Activated CD8-positive, alpha-beta memory T cell treated with anti-CD3 and anti-CD28 coated beads for 48 hours (primary cell): ENCODE data around the gene PLLP.

Source experiments
- DNase-seq, 3 experiments: peaks; one replicate each; pipeline ENCODE4 v3.0.0-alpha.2; 2020; ENCODE audit warnings: low read depth in 2 of 3, low spot score in 2 of 3

PLLP gene

DNA sequence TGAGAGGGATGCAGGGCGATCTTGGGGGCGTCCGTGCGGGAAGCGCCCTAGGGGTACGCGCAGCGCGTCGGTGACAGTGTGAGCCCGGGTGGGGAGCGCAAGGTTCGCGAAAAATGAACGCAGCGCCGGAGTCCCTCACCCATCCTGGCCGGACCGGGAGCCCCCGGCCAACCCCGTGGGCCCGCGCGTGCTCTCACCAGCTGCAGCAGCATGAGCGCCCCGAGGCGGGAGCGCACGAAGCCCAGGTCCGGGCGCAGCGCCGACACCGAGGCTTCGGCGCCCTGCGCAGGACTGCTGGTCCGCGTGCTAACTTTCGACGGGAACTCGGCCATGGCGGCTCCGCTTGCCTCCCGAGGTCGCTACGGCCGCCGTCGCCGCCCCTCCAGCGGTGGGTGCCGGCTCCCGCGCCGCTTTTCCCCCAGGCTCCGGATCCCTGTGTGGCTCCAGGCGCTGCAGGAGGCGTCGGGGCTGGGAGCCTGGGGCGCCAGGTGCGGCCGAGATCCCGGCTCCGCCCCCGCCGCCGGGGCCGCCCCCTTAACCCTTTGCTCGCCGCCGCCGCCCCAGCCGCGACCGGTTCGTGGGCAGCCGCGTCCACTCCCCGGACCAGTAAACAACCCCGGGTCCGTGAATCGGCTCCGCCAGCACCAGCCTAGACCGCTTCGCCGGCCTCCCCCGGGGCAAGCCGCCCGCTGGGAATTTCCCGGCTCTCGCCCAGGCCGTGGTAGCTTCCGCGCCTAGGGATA is at the start of gene PLLP:
PLLP (minus strand) TSS at position 464 of the 743 bp plus-strand sequence; CDS start at position 332, 132 bp downstream.
- DNase-seq, result no peak

DNA sequence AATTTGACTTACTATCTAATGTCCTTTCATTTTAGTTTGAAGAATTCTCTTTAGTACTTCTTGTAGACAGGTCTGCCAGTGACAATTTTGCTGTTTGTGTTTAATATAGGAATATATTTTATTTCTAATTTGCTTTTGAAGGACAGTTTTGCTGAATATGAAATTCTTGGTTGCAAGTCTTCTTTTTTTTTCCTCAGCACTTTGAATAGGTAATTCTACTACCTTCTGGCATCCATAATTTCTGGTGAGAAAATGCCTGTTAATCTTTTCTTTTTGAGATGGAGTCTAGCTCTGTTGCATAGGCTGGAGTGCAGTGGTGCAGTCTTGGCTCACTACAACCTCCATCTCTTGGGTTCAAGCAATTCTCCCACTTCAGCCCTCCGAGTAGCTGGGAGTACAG is 48.9 kb upstream of the PLLP start:
- no peak for DNase-seq

DNA sequence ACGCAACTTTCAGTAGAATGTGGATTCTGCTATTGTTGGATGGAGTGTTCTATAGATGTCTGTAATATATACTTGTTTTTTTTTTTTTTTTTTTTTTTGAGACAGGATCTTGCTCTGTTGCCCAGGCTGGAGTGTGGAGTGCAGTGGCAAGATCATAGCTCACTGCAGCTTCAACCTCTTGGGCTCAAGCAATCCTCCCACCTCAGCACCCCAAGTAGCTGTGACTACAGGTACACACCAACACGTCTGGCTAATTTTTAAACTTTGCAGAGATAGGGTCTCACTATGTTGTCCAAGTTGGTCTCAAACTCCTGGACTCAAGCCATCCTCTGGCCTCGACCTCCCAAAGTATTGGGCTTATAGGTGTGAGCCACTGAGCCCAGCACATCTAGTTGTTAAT is 46.9 kb upstream of the PLLP start:
- no peak for DNase-seq

DNA sequence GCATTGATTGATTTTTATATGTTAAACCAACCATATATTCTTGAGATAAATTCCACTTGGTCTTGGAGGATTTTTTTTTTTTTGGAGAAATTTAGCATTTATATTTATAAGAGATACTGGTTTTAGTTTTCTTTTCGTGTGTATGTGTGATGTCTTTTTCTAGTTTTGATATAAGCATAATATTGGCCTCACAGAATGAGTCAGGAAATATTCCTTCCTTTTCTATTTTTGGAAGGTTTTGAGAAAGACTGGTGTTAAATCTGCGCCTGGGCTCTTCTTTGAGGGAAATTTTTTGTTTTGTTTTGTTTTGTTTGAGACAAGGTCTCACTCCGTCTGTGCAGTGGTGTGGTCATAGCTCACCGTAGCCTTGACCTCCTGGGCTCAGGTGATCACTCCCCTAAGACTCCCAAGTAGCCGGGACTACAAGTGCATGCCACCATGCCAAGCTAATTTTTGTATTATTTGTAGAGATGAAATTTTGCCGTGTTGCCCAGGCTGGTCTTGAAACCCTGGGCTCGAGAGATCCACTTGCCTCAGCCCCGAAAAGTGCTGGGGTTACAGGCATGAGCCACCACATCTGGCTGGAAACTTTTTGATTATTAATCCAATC is 45.4 kb upstream of the PLLP start:
- DNase-seq, result no peak

DNA sequence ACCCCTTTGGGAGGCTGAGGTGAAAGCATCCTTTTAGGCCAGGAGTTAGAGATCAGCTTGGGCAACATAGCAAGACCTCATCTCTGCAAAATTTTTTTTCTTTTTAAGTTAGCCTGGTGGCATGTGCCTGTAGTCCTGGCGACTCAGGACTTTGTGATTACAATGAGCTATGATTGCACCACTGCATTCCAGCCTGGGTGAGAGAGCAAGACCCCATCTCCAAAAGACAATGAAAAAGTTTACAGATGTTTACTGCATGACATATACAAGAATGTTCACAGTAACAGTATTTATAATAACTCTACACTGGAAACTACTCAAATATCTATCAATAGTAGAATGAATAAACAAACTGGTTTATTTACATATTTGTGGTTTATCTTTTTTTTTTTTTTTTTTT is 41.0 kb upstream of the PLLP start:
- DNase-seq, result no peak

GRCh38 chr16:57324749-57325148 is 40.3 kb upstream of the PLLP start:
- no peak for DNase-seq

DNA sequence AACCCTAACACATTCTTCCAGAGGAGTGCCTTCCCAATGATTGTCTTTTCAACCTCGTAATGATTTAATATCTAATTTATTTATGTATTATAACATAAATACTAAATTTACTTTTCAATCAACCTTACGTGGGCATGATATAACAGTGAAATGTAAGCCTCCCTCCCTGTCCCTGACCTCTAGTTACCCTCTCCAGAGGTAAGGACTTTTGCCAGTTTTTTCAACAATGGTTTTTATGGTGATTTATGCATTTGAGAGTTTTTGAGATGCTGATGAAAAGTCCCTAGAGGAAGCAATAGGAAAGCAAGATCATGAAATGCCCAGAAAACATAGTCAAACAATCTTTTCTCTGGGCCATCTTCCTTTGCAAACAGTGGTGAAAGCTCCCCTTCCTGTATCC is 35.2 kb upstream of the PLLP start:
- DNase-seq, result no peak

DNA sequence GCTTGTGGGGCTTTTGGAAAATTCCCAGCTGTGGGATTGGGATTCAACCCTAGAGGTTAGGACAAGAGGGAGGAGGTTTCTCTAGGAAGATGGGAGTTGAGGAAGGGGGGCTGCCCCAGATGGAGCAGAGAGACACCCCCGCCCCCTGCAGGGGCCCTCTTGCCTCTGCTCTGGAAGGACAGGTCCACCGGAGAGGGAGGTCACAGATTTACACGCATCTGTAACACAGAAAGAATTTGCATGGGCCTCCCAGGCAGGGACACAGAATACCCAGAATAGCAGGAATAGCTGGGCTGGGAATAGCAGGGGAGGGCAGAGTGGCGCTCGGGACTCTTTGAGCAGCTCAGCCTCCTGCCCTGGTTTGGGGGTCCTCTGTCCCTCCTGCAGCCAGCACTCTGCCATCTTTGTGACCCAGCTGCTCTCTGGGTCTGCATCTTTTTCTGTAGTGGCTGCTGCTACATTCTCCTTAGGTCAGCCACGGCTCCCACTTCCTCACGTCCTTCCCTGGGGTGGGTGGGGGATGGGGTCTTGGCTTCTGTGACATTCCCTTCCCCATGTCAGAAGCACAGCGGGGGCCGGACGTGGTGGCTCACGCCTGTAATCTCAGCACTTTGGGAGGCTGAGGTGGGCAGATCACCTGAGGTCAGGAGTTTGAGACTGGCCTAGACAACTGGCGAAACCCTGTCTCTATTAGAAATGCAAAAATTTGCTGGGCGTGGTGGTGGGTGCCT is 33.9 kb upstream of the PLLP start:
- DNase-seq, result no peak

GRCh38 chr16:57316390-57317017 is 32.0 kb upstream of the PLLP start:
- DNase-seq, result no peak

DNA sequence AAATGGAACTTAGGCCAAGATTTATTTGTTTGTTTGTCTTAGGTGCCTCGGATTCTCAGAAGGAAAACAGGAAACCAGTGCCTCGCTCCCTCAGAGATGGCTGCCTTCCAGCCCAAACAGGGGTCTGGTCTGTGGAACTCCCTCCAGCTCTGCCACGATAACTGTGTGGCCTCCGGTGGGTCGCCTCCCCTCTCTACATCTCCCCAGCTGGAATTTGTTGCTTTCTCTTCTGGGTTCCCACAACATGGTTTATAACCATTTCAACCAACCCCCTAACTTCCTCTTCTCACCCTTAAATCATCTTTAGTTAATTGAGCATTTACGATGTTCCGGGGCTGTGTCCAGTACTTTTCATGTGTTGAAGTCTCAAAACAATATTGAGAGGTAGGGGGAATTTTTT is 30.9 kb upstream of the PLLP start:
- DNase-seq, result no peak

DNA sequence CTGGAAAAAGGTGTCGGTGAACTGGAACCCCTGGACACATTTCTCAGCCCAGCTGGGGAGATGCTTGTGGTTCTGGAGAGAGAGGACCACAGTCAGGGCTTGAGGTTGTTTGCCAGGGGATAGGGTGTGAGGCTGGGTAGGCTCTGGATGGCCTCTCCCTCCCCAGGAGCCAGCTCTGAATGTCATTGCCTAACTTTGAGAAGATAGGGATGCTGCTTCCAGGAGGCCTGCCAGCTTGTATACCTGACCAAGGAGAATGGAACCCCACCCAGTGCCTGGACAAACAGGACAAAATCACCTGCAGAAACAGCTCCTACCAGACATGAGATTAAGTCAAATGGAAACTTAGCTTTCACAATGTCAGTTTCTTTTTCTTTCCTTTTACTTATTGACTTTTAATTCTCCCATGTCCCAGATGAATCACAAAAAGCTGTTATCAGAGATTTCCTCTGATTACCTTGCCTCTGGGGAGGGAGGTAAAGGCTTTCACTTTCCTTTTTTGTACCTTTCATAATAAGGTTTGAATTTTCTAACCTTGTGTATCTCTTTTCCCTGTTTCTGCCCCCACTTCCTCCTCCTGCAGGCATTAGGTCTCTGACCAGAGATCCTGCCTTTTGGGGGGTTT is 29.8 kb upstream of the PLLP start:
- DNase-seq, result no peak

DNA sequence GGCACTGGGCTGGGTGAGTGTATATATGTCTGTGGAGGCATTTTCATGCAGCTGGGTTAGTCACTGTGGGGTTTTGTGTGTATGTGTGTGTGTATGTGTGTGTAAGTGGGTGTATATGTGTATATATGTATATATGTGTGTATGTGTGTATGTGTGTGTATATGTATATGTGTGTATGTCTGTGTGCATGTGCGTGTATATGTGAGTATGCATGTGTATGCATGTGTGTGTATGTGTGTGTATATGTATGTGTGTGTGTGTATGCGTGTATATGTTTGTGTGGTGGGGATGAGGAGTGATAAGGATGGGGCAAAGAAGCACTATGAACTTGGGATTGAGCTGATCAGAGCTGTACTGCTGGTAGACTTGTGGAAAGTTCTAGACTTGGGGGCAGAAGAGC is 29.0 kb upstream of the PLLP start:
- no peak for DNase-seq

GRCh38 chr16:57310801-57311200 is 26.3 kb upstream of the PLLP start:
- no peak for DNase-seq

GRCh38 chr16:57308041-57308440 is 23.6 kb upstream of the PLLP start:
- no peak for DNase-seq

DNA sequence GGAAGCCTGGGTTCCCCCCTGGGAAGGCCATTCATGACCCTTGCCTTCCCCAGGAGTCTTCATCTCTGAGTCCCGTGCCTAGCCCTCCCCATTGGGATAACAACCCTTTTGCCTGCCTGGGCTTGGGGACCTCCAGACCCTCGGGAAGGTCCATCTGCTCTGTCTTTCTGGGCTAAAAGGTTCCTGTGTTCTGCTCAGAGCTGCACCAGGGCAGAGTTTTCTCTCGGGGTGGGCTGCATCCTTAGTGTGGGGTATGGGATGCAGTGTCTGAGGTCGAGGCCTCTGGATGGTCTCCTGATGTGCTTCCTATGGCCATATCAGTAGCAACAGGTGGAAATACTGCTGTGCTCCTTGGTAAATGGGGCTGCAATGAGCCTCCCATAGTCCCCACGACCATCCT is 22.9 kb upstream of the PLLP start:
- no peak for DNase-seq

- no peak for DNase-seq
These were observed 22.3 kb upstream of the PLLP start for GRCh38 chr16:57306676-57307341.

DNA sequence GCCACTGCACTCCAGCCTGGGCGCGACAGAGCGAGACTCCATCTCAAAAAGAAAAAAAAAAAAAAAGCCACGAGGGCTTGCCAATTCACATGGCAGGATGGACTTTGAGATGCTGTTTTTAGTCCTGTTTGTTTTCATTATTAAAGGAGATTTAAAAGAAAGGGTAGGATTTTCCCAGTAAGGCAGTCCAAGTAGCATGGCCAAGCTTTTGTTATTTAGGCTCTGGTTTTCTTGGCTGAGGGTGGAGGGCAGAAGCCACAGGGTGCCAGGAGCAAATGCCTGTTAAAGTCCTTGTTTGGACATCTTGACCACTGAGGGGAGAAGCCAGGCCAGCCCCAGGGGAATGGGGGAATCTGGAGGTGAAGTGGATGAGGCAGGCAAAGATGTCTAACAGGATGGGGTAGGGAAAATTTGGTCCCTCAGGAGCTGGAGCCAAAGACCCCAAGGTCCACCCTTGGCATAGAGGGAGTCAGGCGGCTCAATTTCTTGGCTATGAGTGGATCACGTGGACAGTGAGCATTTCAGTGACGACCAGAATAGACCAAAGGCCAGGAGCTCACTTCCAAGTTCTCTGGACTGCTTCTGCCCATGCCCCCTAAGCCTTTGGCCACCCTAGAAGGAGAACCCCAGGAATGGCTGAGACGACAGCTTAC is 20.8 kb upstream of the PLLP start:
- no peak for DNase-seq

DNA sequence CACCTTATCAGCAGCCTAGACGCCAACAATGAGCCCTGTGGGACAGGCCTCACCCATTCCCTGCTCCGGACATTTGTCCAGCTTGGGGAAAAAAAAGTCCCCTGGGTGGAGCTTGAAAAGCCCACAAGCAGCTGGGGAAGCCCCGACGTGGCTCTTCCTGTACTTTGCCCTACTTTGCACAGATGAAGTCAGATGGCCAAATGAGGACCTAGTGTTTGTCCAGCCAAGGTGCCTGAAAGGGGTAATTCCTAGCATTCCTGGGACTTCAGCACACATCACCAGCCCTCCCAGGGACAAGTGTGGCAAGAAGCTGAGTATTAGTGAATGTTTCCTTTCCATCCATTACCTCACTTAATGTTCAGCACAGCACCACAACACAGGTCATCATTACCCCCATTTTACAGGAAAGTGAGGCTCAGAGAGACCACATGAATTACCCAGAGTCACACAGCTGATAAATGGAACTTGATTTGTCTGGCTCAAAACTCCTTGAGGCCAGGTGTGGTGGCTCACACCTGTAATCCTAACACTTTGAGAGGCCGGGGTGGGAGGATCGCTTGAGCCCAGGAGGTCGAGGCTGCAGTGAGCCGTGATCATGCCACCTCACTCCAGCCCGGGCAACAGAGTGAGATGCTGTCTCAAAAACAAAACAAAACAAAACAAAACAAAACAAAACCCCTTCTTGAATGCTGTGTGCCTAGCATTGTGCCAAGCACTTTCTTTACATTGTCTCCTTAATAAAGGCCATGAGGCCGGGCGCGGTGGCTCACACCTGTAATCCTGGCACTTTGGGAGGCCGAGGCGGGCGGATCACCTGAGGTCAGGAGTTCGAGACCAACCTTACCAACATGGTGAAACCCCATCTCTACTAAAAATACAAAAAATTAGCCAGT is 19.9 kb upstream of the PLLP start:
- DNase-seq, result no peak

GRCh38 chr16:57303910-57304168 is 19.4 kb upstream of the PLLP start:
- DNase-seq, result no peak
